Upper lobe of right lung (tissue), 1 donor: Measurements from ENCODE around the gene DDX54. TPM values are rescaled to one million over a fixed set of nuclear protein-coding genes. Genes with fewer than 3 reads are reported as not detected.
"Not testable (repeated sequence)": the region's sequence is repeated elsewhere in the genome, so short reads cannot be mapped to it uniquely, and the experiment has no call there.

ENCODE experiments used
- ATAC-seq: fragments of 200-7000 bp; cut with Tn5 transposase; one replicate; pipeline ENCODE4 v1.9.1; 2020; ENCODE audit warnings: mild to moderate bottlenecking, moderate library complexity
- DNase-seq: peaks from one replicate; pipeline ENCODE4 v3.0.0-alpha.2; 2020
- H3K27ac ChIP-seq: fragments of 200-600 bp; one replicate; pipeline ENCODE4 v1.8.0; 2022
- H3K27me3 ChIP-seq: fragments of 200-600 bp; one replicate; pipeline ENCODE4 v1.8.0; 2022; ENCODE audit warnings: mild to moderate bottlenecking
- H3K36me3 ChIP-seq: fragments of 200-600 bp; one replicate; pipeline ENCODE4 v1.8.0; 2022
- H3K4me1 ChIP-seq: fragments of 200-600 bp; one replicate; pipeline ENCODE4 v1.8.0; 2022
- H3K4me3 ChIP-seq: fragments of 200-600 bp; one replicate; pipeline ENCODE4 v1.8.0; 2022; ENCODE audit warnings: mild to moderate bottlenecking
- H3K9me3 ChIP-seq: fragments of 200-600 bp; one replicate; pipeline ENCODE4 v1.8.0; 2022
- intact Hi-C: fragments of 100-400 bp; cut with DNase I; formaldehyde crosslinking; loops from one replicate; pipeline ENCODE4 v1.11.0; 2022
- total RNA-seq: library from RNA; stranded (reverse); fragmentation: NEBNext Ultra II Directional; extraction: Animal tissue kit (Norgen Biotek cat#: 25700); gene quantifications from one replicate; pipeline ENCODE4 v1.2.1, GENCODE V29; 2021
- TF ChIP-seq, protein P1 (sequence below): fragments of 200-600 bp; IDR thresholded peaks from one replicate; pipeline ENCODE4 v1.8.0; 2022; ENCODE audit warnings: antibody characterized with exemption
- donor health status: DM: no; HTN: yes; CAD: no; lungs with severe emphysema.

DDX54 gene
- total RNA-seq, 1 donor from 2014 or later, result 55.8 TPM

DNA sequence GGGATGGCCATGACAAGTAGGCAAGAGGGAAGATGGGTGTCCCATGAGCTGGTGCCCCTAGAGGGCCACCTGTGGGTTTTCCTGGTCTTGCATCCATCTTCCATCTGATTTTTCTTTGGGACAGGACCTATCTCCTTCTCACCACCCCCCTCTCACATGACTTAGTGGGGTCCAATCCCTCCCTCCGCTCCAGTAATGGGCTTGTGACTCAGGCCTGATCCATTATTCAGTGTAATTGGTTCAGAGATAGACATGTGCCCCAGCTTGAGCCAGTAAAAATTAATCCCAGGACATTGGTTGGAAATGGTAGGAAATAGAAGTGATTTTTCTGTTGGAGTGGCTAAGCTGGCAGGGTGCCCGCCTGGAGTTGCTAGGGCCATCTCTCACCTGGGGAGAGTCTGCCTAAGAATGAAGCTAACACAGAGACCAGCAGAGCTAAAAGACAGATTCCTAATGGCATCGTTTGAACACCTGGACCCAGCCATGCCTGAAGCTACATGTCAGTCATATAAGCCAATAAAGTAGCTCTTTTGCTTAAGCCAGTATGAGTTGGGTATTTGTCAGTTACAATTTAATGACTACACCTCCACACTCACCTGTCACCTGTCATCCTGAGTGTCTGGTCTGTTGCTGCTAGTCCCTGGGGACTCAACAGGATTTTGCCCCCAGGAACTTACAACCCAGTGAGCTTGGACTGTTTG, 64.5 kb downstream of the DDX54 start:
- intact Hi-C loops, result no loop called here
- Histone ChIP-seq H3K27me3 (no peaks in the 10 kb centered on the region), H3K9me3 (no peaks in the 10 kb centered on the region), H3K4me3 (no peak overlapping the region), H3K4me1 (no peaks in the 10 kb centered on the region), H3K36me3 (no peaks in the 10 kb centered on the region), H3K27ac (no peak overlapping the region)
- no peak for DNase-seq
- ATAC-seq, result no peak
- TF ChIP-seq, protein P1, sequence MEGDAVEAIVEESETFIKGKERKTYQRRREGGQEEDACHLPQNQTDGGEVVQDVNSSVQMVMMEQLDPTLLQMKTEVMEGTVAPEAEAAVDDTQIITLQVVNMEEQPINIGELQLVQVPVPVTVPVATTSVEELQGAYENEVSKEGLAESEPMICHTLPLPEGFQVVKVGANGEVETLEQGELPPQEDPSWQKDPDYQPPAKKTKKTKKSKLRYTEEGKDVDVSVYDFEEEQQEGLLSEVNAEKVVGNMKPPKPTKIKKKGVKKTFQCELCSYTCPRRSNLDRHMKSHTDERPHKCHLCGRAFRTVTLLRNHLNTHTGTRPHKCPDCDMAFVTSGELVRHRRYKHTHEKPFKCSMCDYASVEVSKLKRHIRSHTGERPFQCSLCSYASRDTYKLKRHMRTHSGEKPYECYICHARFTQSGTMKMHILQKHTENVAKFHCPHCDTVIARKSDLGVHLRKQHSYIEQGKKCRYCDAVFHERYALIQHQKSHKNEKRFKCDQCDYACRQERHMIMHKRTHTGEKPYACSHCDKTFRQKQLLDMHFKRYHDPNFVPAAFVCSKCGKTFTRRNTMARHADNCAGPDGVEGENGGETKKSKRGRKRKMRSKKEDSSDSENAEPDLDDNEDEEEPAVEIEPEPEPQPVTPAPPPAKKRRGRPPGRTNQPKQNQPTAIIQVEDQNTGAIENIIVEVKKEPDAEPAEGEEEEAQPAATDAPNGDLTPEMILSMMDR, result no peak

DNA sequence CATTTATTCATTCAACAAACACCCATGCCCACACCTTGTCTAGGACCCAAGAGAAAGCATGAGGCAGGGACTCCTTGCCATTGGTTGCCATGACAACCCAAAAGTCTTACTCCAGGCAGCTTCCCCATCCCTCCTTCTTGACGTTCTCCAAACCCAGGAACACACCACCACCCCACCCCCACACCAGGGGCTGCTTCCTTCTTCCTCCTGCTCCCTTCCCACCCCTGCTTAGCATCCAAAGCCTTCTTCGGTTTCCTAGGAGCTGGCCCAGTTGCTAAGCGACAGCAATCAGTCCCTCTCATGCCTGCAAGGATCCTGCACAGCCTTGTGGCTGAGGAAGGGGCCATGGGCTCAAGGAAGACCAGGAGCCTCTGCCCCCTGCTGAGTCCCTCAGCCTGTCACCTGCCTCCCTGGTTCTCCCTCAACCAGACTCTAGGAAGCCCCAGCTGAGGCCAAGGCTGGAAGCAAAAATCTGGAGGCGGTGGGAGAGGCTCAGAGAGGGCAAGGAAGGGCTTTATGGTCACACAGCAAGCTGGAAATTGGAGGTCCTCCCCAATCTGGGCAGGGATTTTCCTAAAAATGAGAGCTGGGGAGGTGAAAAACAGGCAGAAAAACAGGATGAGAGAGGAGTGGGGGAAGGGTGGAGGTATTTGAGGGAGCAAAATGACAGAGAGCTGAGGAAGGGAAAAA, 65.2 kb downstream of the DDX54 start:
- Histone ChIP-seq H3K36me3 (no peaks in the 10 kb centered on the region), H3K27ac (no peak overlapping the region), H3K4me1 (no peaks in the 10 kb centered on the region), H3K9me3 (no peaks in the 10 kb centered on the region), H3K4me3 (no peak overlapping the region), H3K27me3 (no peaks in the 10 kb centered on the region)
- intact Hi-C loops, result no loop called here
- ATAC-seq (no peak), DNase-seq (no peak)
- TF ChIP-seq, protein P1, result no peak

DNA sequence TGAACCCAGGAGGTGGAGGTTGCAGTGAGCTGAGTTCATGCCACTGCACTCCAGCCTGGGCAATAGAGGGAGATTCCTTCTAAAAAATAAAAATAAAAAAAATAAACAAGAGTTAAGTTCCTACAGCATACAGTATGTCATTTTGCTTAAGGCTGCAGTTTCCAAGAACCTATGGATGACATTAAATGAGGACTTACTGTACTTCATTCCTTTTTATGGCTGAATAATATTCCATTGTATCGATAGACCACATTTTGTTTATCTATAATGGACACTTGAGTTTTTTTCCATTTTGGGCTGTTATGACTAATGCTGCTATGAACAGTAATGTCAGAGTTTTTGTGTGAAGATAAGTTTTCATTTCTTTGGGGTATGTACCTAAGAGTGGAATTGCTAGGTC, 67.1 kb downstream of the DDX54 start:
- DNase-seq (no peak), ATAC-seq (no peak)
- H3K4me1 ChIP-seq, result no peaks in the 10 kb centered on the region
- no peak overlapping the region for H3K27ac ChIP-seq
- intact Hi-C loops, result no loop called here
- TF ChIP-seq, protein P1, result no peak
- no peaks in the 10 kb centered on the region for H3K36me3 ChIP-seq
- H3K9me3 ChIP-seq, result no peaks in the 10 kb centered on the region
- H3K27me3 ChIP-seq, result peaks cover 5% of the 10 kb centered on the region
- no peak overlapping the region for H3K4me3 ChIP-seq

DNA sequence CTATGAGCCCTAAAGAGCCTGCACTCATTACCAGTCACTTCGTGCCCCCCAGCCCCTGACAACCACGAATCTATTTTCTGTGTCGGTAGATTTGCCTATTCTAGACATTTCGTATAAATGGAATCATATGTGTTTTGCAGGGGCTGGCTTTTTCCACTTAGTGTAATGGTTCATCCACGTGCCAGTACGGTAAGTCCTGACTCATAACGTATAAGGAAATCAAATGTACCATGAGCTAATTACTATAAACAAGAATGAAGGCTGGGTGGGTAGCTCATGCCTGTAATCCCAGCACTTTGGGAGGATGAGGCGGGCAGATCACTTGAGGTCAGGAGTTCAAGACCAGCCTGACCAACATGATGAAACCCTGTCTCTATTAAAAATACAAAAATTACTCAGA, 67.6 kb downstream of the DDX54 start:
- H3K27me3 ChIP-seq, H3K36me3 ChIP-seq, ATAC-seq, DNase-seq, H3K9me3 ChIP-seq, H3K4me1 ChIP-seq, H3K4me3 ChIP-seq, H3K27ac ChIP-seq, intact Hi-C loops: not testable (repeated sequence)

DNA sequence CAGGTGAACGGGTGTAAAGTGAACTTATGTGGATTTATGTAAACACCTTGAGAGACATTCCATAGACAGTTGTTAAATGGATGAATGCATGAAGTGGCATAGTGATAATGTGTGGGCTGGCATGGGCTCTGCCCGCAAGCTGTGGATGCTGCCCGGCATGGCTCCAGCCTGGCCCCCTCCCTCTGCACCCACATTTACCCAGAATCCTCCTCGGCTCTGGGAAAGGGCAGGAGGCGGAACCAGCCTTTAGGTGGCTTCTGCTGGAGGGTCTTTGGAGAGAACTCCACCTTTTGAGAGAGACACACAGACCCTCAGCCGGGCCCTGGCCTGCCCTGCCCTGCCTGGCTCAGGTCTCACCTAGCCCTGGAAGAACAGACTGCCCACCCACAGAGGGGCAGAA, 68.4 kb downstream of the DDX54 start:
- Histone ChIP-seq H3K4me1 (no peaks in the 10 kb centered on the region), H3K36me3 (no peaks in the 10 kb centered on the region), H3K27ac (no peak overlapping the region), H3K9me3 (no peaks in the 10 kb centered on the region), H3K27me3 (peaks cover 5% of the 10 kb centered on the region), H3K4me3 (no peak overlapping the region)
- TF ChIP-seq, protein P1, result no peak
- intact Hi-C loops, result no loop called here
- no peak for ATAC-seq
- no peak for DNase-seq

DNA sequence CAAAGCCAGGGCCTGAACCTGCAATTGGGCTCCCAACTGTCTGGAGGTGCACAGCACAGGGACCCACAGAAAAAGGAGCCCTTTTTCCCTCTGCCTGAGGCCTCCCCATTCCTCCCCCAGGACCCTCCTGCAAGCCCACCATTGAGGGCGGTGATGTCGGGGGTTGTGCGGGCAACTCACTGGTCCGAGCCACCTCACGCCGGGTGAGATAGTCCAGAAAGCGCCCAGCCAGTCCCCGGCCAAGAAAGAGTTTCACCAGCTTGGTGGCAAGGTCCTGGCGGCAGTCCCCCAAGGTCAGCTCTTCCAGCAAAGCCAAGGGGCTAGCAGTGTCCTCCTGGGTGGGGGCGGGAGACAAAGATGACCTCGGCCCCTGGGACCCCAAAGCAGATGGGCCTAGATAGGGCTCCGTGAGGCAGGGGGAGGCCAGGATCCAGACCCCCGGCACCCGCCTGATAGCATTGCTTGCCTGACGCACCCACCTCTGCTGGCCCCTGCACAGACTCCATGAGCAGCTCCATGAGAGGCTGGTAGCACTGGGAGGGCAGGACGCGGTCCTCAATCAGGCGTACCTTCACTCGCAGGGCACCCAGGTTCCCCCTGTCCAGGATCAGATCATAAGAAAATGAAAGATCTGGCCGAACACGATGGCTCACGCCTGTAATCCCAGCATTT, 69.7 kb downstream of the DDX54 start:
- peaks cover 5% of the 10 kb centered on the region for H3K27me3 ChIP-seq
- DNase-seq (no peak), ATAC-seq (no peak)
- no peaks in the 10 kb centered on the region for H3K4me1 ChIP-seq
- H3K36me3 ChIP-seq, result no peaks in the 10 kb centered on the region
- TF ChIP-seq, protein P1, result no peak
- intact Hi-C loops, result no loop called here
- H3K9me3 ChIP-seq, result no peaks in the 10 kb centered on the region
- H3K27ac ChIP-seq, result no peak overlapping the region
- H3K4me3 ChIP-seq, result no peak overlapping the region
